GM06990 (cell line): ENCODE results near the gene CFAP61.

Experiments used
- DNase-seq: peaks from one replicate; pipeline ENCODE4 v3.0.0-alpha.2; 2011; ENCODE audit not compliant: insufficient read length; ENCODE audit errors: extremely low read depth
- H3K27me3 ChIP-seq: replicated peaks from 2 replicates; pipeline ENCODE4 v1.6.0; 2011; ENCODE audit warnings: low read length; ENCODE audit not compliant: control insufficient read depth, insufficient read depth
- H3K36me3 ChIP-seq: 2 replicates; pipeline ENCODE4 v1.5.1; 2011; ENCODE audit warnings: low read length; ENCODE audit not compliant: control insufficient read depth, insufficient read depth
- H3K4me3 ChIP-seq: replicated peaks from 2 replicates; pipeline ENCODE4 v1.5.1; 2011; ENCODE audit warnings: low read depth, mild to moderate bottlenecking, control low read depth, low read length
- CTCF ChIP-seq: IDR thresholded peaks from 2 replicates; pipeline ENCODE4 v1.5.1; 2011; ENCODE audit warnings: low read length, control low read depth, mild to moderate bottlenecking, inconsistent platforms; ENCODE audit not compliant: insufficient read depth, poor library complexity, severe bottlenecking

Gene CFAP61

GRCh38 chr20:20038586-20038985 lies 13.7 kb upstream of the CFAP61 start:
- H3K36me3 ChIP-seq: peaks cover 14% of the 10 kb centered on the region

GRCh38 chr20:20039752-20040387 lies 12.5 kb upstream of the CFAP61 start:
- peaks cover 14% of the 10 kb centered on the region for H3K36me3 ChIP-seq
- TF ChIP-seq CTCF: no peak
- H3K27me3 ChIP-seq: no peaks in the 10 kb centered on the region
- DNase-seq: no peak
- H3K4me3 ChIP-seq: no peak overlapping the region

More at GRCh38 chr20:20038586-20038985, 13.7 kb upstream of the CFAP61 start:
- no peak for DNase-seq
- Histone ChIP-seq H3K4me3 (no peak overlapping the region), H3K27me3 (no peaks in the 10 kb centered on the region)
- TF ChIP-seq CTCF: no peak

- DNase-seq: no peak
- no peaks in the 10 kb centered on the region for H3K27me3 ChIP-seq
- TF ChIP-seq CTCF: no peak
- H3K4me3 ChIP-seq: peak overlapping the region; percentile 89
- H3K36me3 ChIP-seq: peaks cover 4% of the 10 kb centered on the region
Observed at GRCh38 chr20:20051767-20052073, 612 bp upstream of the CFAP61 start.

GRCh38 chr20:20060234-20060998 lies 8.1 kb downstream of the CFAP61 start:
- Histone ChIP-seq H3K4me3 (no peak overlapping the region), H3K36me3 (no peaks in the 10 kb centered on the region), H3K27me3 (no peaks in the 10 kb centered on the region)
- no peak for DNase-seq
- no peak for TF ChIP-seq CTCF

GRCh38 chr20:20063941-20064702 lies 11.8 kb downstream of the CFAP61 start:
- no peak for DNase-seq
- H3K27me3 ChIP-seq: no peaks in the 10 kb centered on the region
- H3K36me3 ChIP-seq: no peaks in the 10 kb centered on the region
- no peak for TF ChIP-seq CTCF
- no peak overlapping the region for H3K4me3 ChIP-seq
